Neural progenitor cell (in vitro differentiated cells): Measurements from ENCODE around the gene HLA-E.

Source experiments
- EZH2 ChIP-seq: fragments of 200-600 bp; sonication (generic); IDR thresholded peaks from 2 replicates; pipeline ENCODE4 v1.6.1; 2017; ENCODE audit warnings: antibody characterized with exemption, mild to moderate bottlenecking, moderate library complexity
- EZH2phosphoT487 ChIP-seq: fragments of 200-600 bp; sonication (generic); IDR thresholded peaks from 2 replicates; pipeline ENCODE4 v1.6.1; 2017; ENCODE audit warnings: antibody characterized with exemption
- TF ChIP-seq, protein P1 (sequence below): fragments of 200-600 bp; sonication (generic); IDR thresholded peaks from 2 replicates; pipeline ENCODE4 v1.5.1; 2017; ENCODE audit warnings: antibody characterized with exemption, mild to moderate bottlenecking

DNA sequence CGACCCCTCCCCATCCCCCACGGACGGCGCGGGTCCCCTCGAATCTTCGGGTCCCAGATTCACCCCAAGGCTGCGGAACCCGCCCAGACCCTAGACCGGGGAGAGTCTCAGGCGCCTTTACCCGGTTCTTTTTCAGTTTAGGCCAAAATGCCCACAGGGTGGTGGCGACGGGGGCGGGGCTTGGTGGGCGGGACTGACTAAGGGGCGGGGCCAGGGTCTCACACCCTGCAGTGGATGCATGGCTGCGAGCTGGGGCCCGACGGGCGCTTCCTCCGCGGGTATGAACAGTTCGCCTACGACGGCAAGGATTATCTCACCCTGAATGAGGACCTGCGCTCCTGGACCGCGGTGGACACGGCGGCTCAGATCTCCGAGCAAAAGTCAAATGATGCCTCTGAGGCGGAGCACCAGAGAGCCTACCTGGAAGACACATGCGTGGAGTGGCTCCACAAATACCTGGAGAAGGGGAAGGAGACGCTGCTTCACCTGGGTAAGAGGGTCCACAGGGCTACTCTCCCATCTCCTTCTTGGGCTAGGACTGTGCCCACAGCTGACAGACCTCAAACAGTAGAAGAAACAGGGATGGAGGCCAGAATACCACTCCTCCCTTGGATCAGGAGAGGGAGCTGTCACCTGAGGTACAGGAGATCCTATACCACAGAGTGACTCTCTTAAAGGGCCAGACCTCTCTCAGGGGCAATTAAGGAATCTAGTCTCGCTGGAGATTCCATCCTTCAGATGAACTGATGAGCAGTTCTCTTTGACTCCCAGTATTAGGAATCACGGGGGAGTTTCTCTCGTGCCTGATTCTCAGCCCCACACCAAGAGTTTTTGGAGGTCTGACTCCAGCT lies 942 bp downstream of the HLA-E start:
- TF ChIP-seq, protein P1, sequence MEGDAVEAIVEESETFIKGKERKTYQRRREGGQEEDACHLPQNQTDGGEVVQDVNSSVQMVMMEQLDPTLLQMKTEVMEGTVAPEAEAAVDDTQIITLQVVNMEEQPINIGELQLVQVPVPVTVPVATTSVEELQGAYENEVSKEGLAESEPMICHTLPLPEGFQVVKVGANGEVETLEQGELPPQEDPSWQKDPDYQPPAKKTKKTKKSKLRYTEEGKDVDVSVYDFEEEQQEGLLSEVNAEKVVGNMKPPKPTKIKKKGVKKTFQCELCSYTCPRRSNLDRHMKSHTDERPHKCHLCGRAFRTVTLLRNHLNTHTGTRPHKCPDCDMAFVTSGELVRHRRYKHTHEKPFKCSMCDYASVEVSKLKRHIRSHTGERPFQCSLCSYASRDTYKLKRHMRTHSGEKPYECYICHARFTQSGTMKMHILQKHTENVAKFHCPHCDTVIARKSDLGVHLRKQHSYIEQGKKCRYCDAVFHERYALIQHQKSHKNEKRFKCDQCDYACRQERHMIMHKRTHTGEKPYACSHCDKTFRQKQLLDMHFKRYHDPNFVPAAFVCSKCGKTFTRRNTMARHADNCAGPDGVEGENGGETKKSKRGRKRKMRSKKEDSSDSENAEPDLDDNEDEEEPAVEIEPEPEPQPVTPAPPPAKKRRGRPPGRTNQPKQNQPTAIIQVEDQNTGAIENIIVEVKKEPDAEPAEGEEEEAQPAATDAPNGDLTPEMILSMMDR: no peak
- TF ChIP-seq EZH2phosphoT487 (no peak), EZH2 (no peak)
